NT2/D1 (cell line): ENCODE measurements around the gene MAX.

Experiments used
- DNase-seq: peaks from one replicate; pipeline ENCODE4 v3.0.0-alpha.2; 2011; ENCODE audit warnings: low read depth, low spot score
- H3K27me3 ChIP-seq: 2 replicates; pipeline ENCODE4 v1.6.0; 2011; ENCODE audit warnings: mild to moderate bottlenecking; ENCODE audit not compliant: insufficient read length, insufficient read depth
- H3K36me3 ChIP-seq: 2 replicates; pipeline ENCODE4 v1.6.1; 2011; ENCODE audit warnings: mild to moderate bottlenecking, low read length, mixed read lengths; ENCODE audit not compliant: insufficient read depth, insufficient read length
- H3K4me1 ChIP-seq: 2 replicates; pipeline ENCODE4 v1.5.1; 2011; ENCODE audit not compliant: insufficient read depth, insufficient read length
- H3K4me3 ChIP-seq: 2 replicates; pipeline ENCODE4 v1.5.1; 2011; ENCODE audit warnings: low read depth; ENCODE audit not compliant: insufficient read length
- H3K9ac ChIP-seq: 2 replicates; pipeline ENCODE4 v1.6.0; 2011; ENCODE audit warnings: low read depth; ENCODE audit not compliant: insufficient read length
- H3K9me3 ChIP-seq: 2 replicates; pipeline ENCODE4 v1.5.1; 2011; ENCODE audit warnings: mild to moderate bottlenecking, low read length; ENCODE audit not compliant: insufficient read depth
- SUZ12 ChIP-seq: IDR thresholded peaks from 2 replicates; pipeline ENCODE4 v1.6.1; 2011; ENCODE audit not compliant: insufficient read length, insufficient read depth; ENCODE audit errors: extremely low read depth
- YY1 ChIP-seq: IDR thresholded peaks from 2 replicates; pipeline ENCODE4 v1.6.1; 2011; ENCODE audit not compliant: insufficient read length, insufficient read depth
- ZNF274 ChIP-seq: IDR thresholded peaks from 2 replicates; pipeline ENCODE4 v1.6.1; 2011; ENCODE audit warnings: mild to moderate bottlenecking, low read depth, low read length

MAX gene

GRCh38 chr14:65054471-65055085 lies 47.7 kb downstream of the MAX start:
- no peak overlapping the region for H3K4me3 ChIP-seq
- no peak for DNase-seq
- H3K9ac ChIP-seq, result no peak overlapping the region
- TF ChIP-seq SUZ12, result no peak
- H3K4me1 ChIP-seq, result no peaks in the 10 kb centered on the region
- no peaks in the 10 kb centered on the region for H3K27me3 ChIP-seq
- H3K36me3 ChIP-seq, result peaks cover 11% of the 10 kb centered on the region
- H3K9me3 ChIP-seq, result no peaks in the 10 kb centered on the region

- no peak for DNase-seq
- Histone ChIP-seq H3K4me3 (no peak overlapping the region), H3K9ac (no peak overlapping the region), H3K27me3 (no peaks in the 10 kb centered on the region), H3K4me1 (no peaks in the 10 kb centered on the region), H3K9me3 (no peaks in the 10 kb centered on the region), H3K36me3 (peaks cover 11% of the 10 kb centered on the region)
- TF ChIP-seq ZNF274, result no peak
- no peak for TF ChIP-seq SUZ12
- TF ChIP-seq YY1, result no peak
Observed at GRCh38 chr14:65053466-65053865, 48.9 kb downstream of the MAX start.

- TF ChIP-seq SUZ12 (no peak), ZNF274 (no peak), YY1 (no peak)
- H3K9ac ChIP-seq, result no peak overlapping the region
- H3K4me3 ChIP-seq, result no peak overlapping the region
- H3K36me3 ChIP-seq, result peaks cover 11% of the 10 kb centered on the region
- DNase-seq, result no peak
- no peaks in the 10 kb centered on the region for H3K9me3 ChIP-seq
- no peaks in the 10 kb centered on the region for H3K4me1 ChIP-seq
- H3K27me3 ChIP-seq, result no peaks in the 10 kb centered on the region
Observed at GRCh38 chr14:65052832-65053231, 49.5 kb downstream of the MAX start.

- Histone ChIP-seq H3K27me3 (no peaks in the 10 kb centered on the region), H3K9ac (no peak overlapping the region), H3K36me3 (peaks cover 19% of the 10 kb centered on the region), H3K4me3 (no peak overlapping the region), H3K4me1 (no peaks in the 10 kb centered on the region), H3K9me3 (no peaks in the 10 kb centered on the region)
- DNase-seq, result no peak
- TF ChIP-seq ZNF274, result no peak
- no peak for TF ChIP-seq SUZ12
- no peak for TF ChIP-seq YY1
Observed at GRCh38 chr14:65045709-65046108, 56.6 kb downstream of the MAX start.

GRCh38 chr14:65045006-65045405 lies 57.3 kb downstream of the MAX start:
- no peaks in the 10 kb centered on the region for H3K27me3 ChIP-seq
- no peaks in the 10 kb centered on the region for H3K4me1 ChIP-seq
- H3K9ac ChIP-seq, result no peak overlapping the region
- H3K4me3 ChIP-seq, result no peak overlapping the region
- DNase-seq, result no peak
- H3K9me3 ChIP-seq, result no peaks in the 10 kb centered on the region
- peaks cover 19% of the 10 kb centered on the region for H3K36me3 ChIP-seq
- no peak for TF ChIP-seq SUZ12
- no peak for TF ChIP-seq ZNF274
- no peak for TF ChIP-seq YY1

- no peaks in the 10 kb centered on the region for H3K27me3 ChIP-seq
- no peaks in the 10 kb centered on the region for H3K4me1 ChIP-seq
- peaks cover 19% of the 10 kb centered on the region for H3K36me3 ChIP-seq
- no peaks in the 10 kb centered on the region for H3K9me3 ChIP-seq
- TF ChIP-seq YY1 (no peak), ZNF274 (no peak), SUZ12 (no peak)
- no peak overlapping the region for H3K4me3 ChIP-seq
- no peak for DNase-seq
- H3K9ac ChIP-seq, result no peak overlapping the region
Observed at GRCh38 chr14:65044596-65044959, 57.7 kb downstream of the MAX start.

- no peaks in the 10 kb centered on the region for H3K9me3 ChIP-seq
- DNase-seq, result no peak
- no peaks in the 10 kb centered on the region for H3K4me1 ChIP-seq
- H3K4me3 ChIP-seq, result no peak overlapping the region
- H3K9ac ChIP-seq, result no peak overlapping the region
- TF ChIP-seq YY1, result no peak
- no peak for TF ChIP-seq ZNF274
- TF ChIP-seq SUZ12, result no peak
- H3K27me3 ChIP-seq, result no peaks in the 10 kb centered on the region
- peaks cover 19% of the 10 kb centered on the region for H3K36me3 ChIP-seq
Observed at GRCh38 chr14:65043893-65044595, 58.3 kb downstream of the MAX start.
